PC-9 (cell line): ENCODE data around the gene PCGF2. TPM values are rescaled to one million over a fixed set of nuclear protein-coding genes. Genes with fewer than 3 reads are reported as not detected.

Experiments
- Bru-seq: library from RNA; stranded (reverse); fragments of 400-500 nt; gene quantifications from one replicate; lab custom pipeline; 2021; lab: Mats Ljungman, UMichigan
- BruChase-seq, 2 experiments: library from RNA; stranded (reverse); fragments of 400-500 nt; gene quantifications; one replicate each; lab custom pipeline; 2021; lab: Mats Ljungman, UMichigan
- BruUV-seq: library from RNA; stranded (reverse); fragments of 400-500 nt; replicated peaks from 2 replicates; lab custom pipeline; 2021; lab: Mats Ljungman, UMichigan
- CTCF ChIA-PET: fragments of 300-600 bp; sonication (Branson Sonifier 250); formaldehyde crosslinking; loops from one replicate; lab custom pipeline; 2022; ENCODE audit warnings: antibody characterized with exemption; lab: Charles Lee
- POLR2A ChIA-PET: fragments of 300-600 bp; sonication (Branson Sonifier 250); formaldehyde crosslinking; loops from one replicate; lab custom pipeline; 2022; ENCODE audit warnings: antibody characterized with exemption; ENCODE audit not compliant: unreplicated experiment; lab: Charles Lee
- DNase-seq, 2 experiments: peaks; one replicate each; pipeline versions ENCODE4 v3.0.0 to v3.0.0-alpha.2; 2015 to 2022; ENCODE audit warnings: mixed read lengths in 1 of 2
- H2AFZ ChIP-seq: fragments of 200-600 bp; sonication (generic); 2 replicates; pipeline ENCODE4 v1.8.1; 2017; ENCODE audit warnings: antibody characterized with exemption
- H3F3A ChIP-seq: fragments of 200-600 bp; sonication (generic); 2 replicates; pipeline ENCODE4 v1.8.1; 2017; ENCODE audit warnings: antibody characterized with exemption, mild to moderate bottlenecking, low read depth; ENCODE audit not compliant: insufficient read depth
- H3K27ac ChIP-seq: fragments of 200-600 bp; sonication (generic); 2 replicates; pipeline ENCODE4 v1.6.1; 2016; ENCODE audit warnings: mixed run types
- H3K27me3 ChIP-seq: fragments of 200-600 bp; sonication (generic); 2 replicates; pipeline ENCODE4 v1.6.1; 2016; ENCODE audit warnings: low read depth, mixed run types; ENCODE audit not compliant: insufficient read depth
- H3K36me3 ChIP-seq: fragments of 200-600 bp; sonication (generic); 2 replicates; pipeline ENCODE4 v1.6.1; 2016; ENCODE audit warnings: low read depth, mixed run types
- H3K4me1 ChIP-seq: fragments of 200-600 bp; sonication (generic); replicated peaks from 2 replicates; pipeline ENCODE4 v1.6.1; 2016; ENCODE audit warnings: mixed run types; ENCODE audit not compliant: insufficient read depth
- H3K4me2 ChIP-seq: fragments of 200-600 bp; sonication (generic); 2 replicates; pipeline ENCODE4 v1.6.1; 2017; ENCODE audit warnings: mixed run types
- H3K4me3 ChIP-seq: fragments of 200-600 bp; sonication (generic); 2 replicates; pipeline ENCODE4 v1.6.1; 2016; ENCODE audit warnings: mixed run types
- H3K79me2 ChIP-seq: fragments of 200-600 bp; sonication (generic); 2 replicates; pipeline ENCODE4 v1.6.1; 2017; ENCODE audit warnings: low read depth, mixed run types
- H3K9me2 ChIP-seq: fragments of 200-600 bp; sonication (generic); 2 replicates; pipeline ENCODE4 v1.8.1; 2017; ENCODE audit warnings: mild to moderate bottlenecking; ENCODE audit not compliant: insufficient read depth
- H3K9me3 ChIP-seq: fragments of 200-600 bp; sonication (generic); 2 replicates; pipeline ENCODE4 v1.8.1; 2016; ENCODE audit warnings: low read depth; ENCODE audit not compliant: insufficient read depth
- H4K20me1 ChIP-seq: fragments of 200-600 bp; sonication (generic); 2 replicates; pipeline ENCODE4 v1.8.1; 2017; ENCODE audit not compliant: insufficient read depth
- CTCF ChIP-seq: fragments of 200-600 bp; sonication (generic); conservative IDR thresholded peaks from 2 replicates; pipeline ENCODE4 v1.6.1; 2017; ENCODE audit warnings: mixed run types, antibody characterized with exemption, mild to moderate bottlenecking, moderate library complexity
- EZH2 ChIP-seq: fragments of 200-600 bp; sonication (generic); IDR thresholded peaks from 2 replicates; pipeline ENCODE4 v1.8.0; 2017; ENCODE audit warnings: antibody characterized with exemption, low read depth
- intact Hi-C: fragments of 100-400 bp; cut with micrococcal nuclease; formaldehyde crosslinking; loops from one replicate; pipeline ENCODE4 v1.10.0; 2022; ENCODE audit not compliant: unreplicated experiment
- long read RNA-seq: library from polyadenylated mRNA; stranded (forward); transcript quantifications from one replicate; pipeline ENCODE4 v2.0.0, GENCODE V29; 2022
- total RNA-seq: library from RNA; stranded (reverse); gene quantifications from 2 replicates; pipeline ENCODE4 v1.2.3, GENCODE V29; 2021

PCGF2 gene
- total RNA-seq (26.9 and 43.3 TPM in 2 replicates), Bru-seq, nascent RNA (percentile 58 among the genes with signal in this experiment), BruChase-seq, experiment 1, labeled RNA remaining after a 2-hour chase (percentile 70 among the genes with signal in this experiment), BruChase-seq, experiment 2, labeled RNA remaining after a 6-hour chase (percentile 81 among the genes with signal in this experiment)
- long read RNA-seq, partial matches to known transcripts, result 9 of 13 reads
- long read RNA-seq, other reads (novel, unspliced or antisense), result 4 of 13 reads

GRCh38 chr17:38748149-38748891, at the start of gene PCGF2:
TSS of gene PCGF2 (minus strand) at chr17:38748336. CDS start at chr17:38740402, 7,934 bp downstream.
- H2AFZ ChIP-seq, result peak within 1 kb of the TSS; percentile 89
- no peaks in the 10 kb centered on the region for H3K9me2 ChIP-seq
- H3K36me3 ChIP-seq, result no peaks in the 10 kb centered on the region
- H3K4me1 ChIP-seq, result peaks cover 27% of the 10 kb centered on the region
- peaks cover 24% of the 10 kb centered on the region for H4K20me1 ChIP-seq
- TF ChIP-seq EZH2 (no peak), CTCF (no peak)
- peak within 1 kb of the TSS; percentile 97 for H3K4me2 ChIP-seq
- BruUV-seq, result no TSS peak
- H3K9me3 ChIP-seq, result no peaks in the 10 kb centered on the region
- H3K79me2 ChIP-seq, result peaks cover 78% of the 10 kb centered on the region
- peak; percentile 73 to 77 for DNase-seq
- CTCF ChIA-PET, result no interaction called here
- H3K27me3 ChIP-seq, result no peaks in the 10 kb centered on the region
- POLR2A ChIA-PET, result no interaction called here
- peak within 1 kb of the TSS; percentile 63 for H3K27ac ChIP-seq
- H3K4me3 ChIP-seq, result peak within 1 kb of the TSS; percentile 98
- H3F3A ChIP-seq, result peaks cover 32% of the 10 kb centered on the region
- intact Hi-C loops, result loop anchor here (2.0 kb wide), 2 partner anchors 44 to 120 kb away; partner anchors contain the start of gene MLLT6

- intact Hi-C loops, result loop anchor here (5.0 kb wide), 1 partner anchor 46 kb away; the partner anchor contains the start of gene PSMB3
- H3K4me2 ChIP-seq, result peak overlapping the region; percentile 81
- ChIA-PET POLR2A (no interaction called here), CTCF (no interaction called here)
- peaks cover 19% of the 10 kb centered on the region for H4K20me1 ChIP-seq
- peaks cover 19% of the 10 kb centered on the region; the same call in 1 of the 2 replicates for H3K36me3 ChIP-seq
- peaks cover 32% of the 10 kb centered on the region for H3F3A ChIP-seq
- no peaks in the 10 kb centered on the region for H3K9me3 ChIP-seq
- H3K4me3 ChIP-seq, result peak overlapping the region; percentile 92
- BruUV-seq, result no TSS peak
- DNase-seq, result no peak
- no peak overlapping the region for H3K27ac ChIP-seq
- peaks cover 53% of the 10 kb centered on the region for H3K79me2 ChIP-seq
- TF ChIP-seq CTCF (no peak), EZH2 (no peak)
- no peaks in the 10 kb centered on the region for H3K9me2 ChIP-seq
- peaks cover 23% of the 10 kb centered on the region for H3K4me1 ChIP-seq
- H2AFZ ChIP-seq, result no peak overlapping the region
- no peaks in the 10 kb centered on the region for H3K27me3 ChIP-seq
Observed at GRCh38 chr17:38797828-38798227, 49.7 kb upstream of the PCGF2 start.

GRCh38 chr17:38797158-38797490, 49.0 kb upstream of the PCGF2 start:
- Histone ChIP-seq H3K9me3 (no peaks in the 10 kb centered on the region), H3K79me2 (peaks cover 59% of the 10 kb centered on the region), H3K4me1 (peaks cover 23% of the 10 kb centered on the region), H3K27me3 (no peaks in the 10 kb centered on the region), H2AFZ (no peak overlapping the region), H3K27ac (no peak overlapping the region), H3F3A (peaks cover 25% of the 10 kb centered on the region), H3K36me3 (peaks cover 17% of the 10 kb centered on the region; the same call in 1 of the 2 replicates), H3K4me3 (no peak overlapping the region; the same call in 1 of the 2 replicates), H4K20me1 (peaks cover 19% of the 10 kb centered on the region), H3K4me2 (peak overlapping the region; percentile 81; the same call in 1 of the 2 replicates), H3K9me2 (no peaks in the 10 kb centered on the region)
- POLR2A ChIA-PET, result no interaction called here
- intact Hi-C loops, result loop anchor here (5.0 kb wide), 1 partner anchor 45 kb away; the partner anchor contains the start of gene PSMB3
- CTCF ChIA-PET, result no interaction called here
- DNase-seq, result no peak
- TF ChIP-seq EZH2 (no peak), CTCF (no peak)
- no TSS peak for BruUV-seq
